HuH-7 (cell line): Measurements from ENCODE around the gene SRPK2.
"Not testable (repeated sequence)": the region's sequence is repeated elsewhere in the genome, so short reads cannot be mapped to it uniquely, and the experiment has no call there.

ENCODE experiments used
- DNase-seq: peaks from one replicate; pipeline ENCODE4 v3.0.0; 2011; ENCODE audit warnings: low spot score

Gene SRPK2

DNA sequence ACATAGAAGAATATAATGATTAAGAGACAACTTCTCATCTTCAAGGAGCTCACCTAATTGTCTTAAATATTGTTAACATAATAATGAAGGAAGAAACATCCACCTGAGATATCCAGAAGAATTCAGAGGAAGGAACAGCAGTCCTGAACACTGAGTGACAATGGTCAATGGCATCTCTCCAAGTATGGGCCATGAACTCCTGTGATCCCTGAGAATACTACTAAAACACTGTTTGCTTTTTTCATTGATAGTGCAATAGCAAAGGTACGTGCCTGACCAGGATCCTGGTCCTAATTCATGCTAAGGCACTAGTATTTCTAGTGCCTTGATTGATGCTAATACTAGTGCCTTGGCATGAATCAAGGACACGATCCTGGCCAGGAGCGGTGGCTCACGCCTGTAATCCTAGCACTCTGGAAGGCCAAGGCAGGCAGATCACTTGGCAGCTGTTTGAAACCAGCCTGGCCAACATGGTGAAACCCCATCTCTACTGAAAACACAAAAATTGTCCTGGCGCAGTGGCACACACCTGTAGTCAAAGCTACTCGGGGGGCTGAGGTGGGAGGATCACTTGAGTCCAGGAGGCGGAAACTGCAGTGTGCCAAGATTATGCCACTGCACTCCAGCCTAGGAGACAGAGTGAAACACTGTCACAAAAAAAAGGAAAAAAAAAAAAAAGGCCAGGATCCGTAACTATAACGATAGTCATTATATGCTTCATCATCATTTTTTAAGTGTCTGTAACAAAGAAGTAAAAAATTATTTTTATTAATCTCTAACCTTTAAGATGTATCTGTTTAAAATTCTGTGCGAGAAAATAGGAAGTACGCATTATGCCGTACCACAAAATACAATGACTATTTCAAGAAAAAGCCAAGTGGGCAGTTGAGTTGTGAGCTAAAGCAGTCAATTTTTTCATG lies 49.1 kb downstream of the SRPK2 start:
- DNase-seq = no peak

DNA sequence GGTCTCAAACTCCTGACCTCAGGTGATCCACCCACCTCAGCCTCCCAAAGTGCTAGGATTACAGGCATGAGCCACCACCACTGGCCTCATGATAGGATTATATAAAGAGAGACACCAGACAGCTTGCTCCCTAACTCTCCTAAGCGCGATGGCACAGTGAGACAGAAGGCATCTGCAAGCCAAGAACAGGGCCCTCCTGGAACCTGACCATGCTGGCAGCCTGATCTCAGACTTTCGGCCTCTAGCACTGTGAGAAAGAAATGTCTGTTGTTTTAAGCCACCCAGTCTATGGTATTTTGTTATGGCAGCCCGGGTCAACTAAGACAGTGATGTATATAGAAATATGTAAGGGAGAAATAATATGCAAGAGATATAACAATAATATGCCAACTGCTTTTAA lies 51.2 kb downstream of the SRPK2 start:
- DNase-seq = no peak

DNA sequence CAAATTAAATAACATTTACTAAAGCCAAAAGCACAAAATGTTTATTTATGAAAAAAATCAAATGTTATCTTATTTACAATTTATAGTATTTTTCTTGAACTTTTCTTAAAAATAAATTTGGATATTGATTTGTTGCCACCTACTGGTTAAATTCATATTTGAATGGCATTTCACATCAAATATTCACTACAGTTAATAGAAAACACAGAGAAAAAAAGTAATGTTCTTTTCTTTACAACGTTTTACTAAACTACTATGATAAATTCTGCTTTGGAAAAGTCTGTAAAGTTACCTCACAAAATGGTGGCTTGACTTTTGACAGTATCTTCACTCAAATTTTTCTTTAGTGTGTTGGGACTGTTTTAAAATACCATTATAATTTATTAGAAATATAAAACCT lies 52.7 kb downstream of the SRPK2 start:
- no peak for DNase-seq

DNA sequence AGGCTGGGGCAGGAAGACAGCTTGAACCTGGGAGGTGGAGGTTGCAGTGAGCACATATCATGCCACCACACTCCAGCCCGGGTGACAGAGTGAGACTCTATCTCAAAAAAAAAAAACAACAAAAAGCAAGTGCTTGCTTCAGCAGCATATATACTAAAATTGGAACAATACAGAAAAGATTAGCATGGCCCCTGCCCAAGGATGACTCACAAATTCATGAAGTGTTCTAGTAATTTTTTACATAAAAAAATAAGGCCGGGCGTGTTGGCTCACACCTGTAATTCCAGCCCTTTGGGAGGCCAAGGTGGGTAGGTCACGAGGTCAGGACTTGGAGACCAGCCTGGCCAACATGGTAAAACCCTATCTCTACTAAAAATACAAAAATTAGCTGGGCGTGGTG lies 56.1 kb downstream of the SRPK2 start:
- DNase-seq = not testable (repeated sequence)

DNA sequence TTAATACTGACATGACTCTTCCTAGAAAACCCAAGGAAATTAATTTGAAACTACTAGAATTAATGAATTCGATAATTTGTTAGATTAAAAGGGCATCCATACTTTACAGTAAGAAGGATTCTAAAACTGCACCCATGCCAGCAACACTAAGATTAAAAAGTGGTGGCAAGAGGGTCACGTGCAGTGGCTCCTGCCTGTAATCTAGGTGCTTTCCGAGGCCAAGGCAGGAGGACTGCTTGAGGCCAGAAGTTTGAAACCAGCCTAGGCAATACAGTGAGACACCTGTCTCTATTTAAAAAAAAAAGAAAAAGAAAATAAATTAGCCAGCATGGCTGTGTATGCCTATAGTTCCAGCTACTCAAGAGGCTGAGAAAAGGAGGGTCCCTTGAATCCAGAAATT lies 58.2 kb downstream of the SRPK2 start:
- DNase-seq = no peak

DNA sequence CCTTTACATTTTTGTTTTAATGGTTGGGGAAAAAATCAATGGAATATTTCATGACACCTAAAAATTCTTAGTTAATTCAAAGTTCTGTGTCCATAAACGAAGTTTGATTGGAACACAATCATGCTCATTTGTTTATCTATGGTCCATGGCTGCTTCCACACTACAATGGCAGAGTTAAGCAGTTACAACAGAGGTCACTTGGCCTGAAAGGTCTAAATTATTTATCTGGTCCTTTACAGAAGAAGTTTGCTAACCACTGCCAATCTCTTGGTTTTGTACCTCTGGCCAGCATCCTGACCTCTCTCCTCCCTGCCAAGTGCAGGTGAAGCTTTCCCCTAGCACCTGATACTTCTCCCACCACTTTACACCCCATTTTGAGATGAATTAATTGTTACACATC lies 61.5 kb downstream of the SRPK2 start:
- no peak for DNase-seq

DNA sequence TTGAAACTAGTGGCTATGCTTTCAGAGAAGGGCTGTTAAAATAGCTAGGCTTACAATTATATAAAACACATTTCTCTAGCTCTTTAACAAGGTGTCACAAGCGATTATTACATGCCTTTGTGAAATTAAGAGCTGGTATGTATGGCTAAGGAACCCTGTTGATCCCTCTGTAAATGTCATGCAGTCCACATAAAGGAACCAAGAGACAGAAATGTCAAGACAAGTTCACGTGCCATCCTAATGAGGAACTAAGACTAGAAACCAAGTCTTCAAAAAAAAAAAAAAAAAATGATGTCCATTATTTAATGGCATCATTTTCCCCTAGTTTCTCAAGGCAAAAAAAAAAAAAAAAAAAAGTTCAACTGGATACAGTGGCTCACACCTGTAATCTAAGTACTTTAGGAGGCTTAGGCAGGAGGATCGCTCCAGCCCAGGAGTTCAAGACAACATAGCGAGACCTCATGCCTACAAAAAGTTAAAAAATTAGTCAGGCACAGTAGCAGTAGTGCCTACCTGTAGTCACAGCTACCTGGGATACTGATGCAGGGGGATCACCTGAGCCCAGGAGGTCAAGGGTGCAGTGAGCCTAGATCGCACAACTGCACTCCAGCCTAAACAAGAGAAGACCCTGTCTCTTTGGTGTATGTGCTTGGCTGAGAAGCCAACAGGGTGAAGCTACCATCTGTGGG lies 63.4 kb downstream of the SRPK2 start:
- no peak for DNase-seq

DNA sequence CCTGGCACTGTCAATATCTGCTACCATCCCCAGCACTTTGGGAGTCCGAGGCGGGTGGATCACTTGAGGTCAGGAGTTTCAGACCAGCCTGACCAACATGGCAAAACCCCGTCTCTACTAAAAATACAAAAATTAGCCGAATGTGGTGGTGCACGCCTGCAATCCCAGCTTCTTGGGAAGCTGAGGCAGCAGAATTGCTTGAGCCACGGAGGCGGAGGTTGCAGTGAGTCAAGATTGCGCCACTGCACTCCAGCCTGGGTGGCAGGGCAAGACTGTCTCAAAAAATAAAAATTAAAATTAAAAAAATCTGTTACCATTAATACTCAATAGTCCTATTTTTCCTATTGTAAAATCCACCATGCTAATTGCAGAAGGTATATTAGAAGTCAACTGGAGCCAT lies 64.1 kb downstream of the SRPK2 start:
- DNase-seq = not testable (repeated sequence)

DNA sequence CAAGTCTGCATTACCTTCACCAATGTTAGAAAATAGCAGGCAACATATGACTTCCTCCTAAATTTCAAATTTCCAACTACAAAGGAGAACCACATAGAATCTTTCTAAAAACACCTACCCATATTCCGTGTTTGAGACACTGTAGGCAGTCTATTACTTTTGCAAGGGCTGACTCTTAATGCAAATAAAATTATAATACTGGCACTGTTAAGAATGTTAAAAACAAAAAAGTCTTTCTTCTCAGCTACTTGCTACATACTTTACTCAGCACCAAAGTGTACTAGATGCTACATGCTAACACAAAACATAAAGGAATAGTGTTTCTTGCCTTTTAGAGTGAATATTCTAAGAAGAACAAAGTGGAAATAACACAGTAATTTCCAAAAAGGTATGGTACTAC lies 65.4 kb downstream of the SRPK2 start:
- no peak for DNase-seq

DNA sequence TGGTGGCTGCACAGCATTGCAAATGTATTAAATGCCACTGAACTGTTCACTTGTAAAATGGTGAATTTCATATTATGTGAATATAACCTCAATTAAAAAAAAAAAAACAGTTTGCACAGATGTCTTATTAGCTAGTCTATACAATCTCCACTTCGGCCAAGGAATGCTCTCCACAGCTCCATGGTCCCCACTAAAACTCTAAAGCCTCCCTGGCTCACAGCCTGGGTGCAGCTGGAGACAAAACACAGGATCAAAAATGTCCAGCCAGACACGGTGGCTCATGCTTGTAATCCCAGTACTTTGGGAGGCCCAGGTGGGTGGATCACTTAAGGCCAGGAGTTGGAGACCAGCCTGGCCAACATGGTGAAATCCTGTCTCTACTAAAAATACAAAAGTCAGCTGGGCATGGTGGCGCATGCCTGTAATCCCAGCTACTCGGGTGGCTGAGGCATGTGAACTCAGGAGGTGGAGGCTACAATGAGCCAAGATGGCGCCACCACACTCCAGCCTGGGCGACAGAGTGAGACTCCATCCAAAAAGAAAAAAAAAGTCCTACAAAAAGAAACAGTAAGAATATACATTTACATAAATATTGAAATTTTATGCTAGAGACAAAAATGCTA lies 66.0 kb downstream of the SRPK2 start:
- no peak for DNase-seq

DNA sequence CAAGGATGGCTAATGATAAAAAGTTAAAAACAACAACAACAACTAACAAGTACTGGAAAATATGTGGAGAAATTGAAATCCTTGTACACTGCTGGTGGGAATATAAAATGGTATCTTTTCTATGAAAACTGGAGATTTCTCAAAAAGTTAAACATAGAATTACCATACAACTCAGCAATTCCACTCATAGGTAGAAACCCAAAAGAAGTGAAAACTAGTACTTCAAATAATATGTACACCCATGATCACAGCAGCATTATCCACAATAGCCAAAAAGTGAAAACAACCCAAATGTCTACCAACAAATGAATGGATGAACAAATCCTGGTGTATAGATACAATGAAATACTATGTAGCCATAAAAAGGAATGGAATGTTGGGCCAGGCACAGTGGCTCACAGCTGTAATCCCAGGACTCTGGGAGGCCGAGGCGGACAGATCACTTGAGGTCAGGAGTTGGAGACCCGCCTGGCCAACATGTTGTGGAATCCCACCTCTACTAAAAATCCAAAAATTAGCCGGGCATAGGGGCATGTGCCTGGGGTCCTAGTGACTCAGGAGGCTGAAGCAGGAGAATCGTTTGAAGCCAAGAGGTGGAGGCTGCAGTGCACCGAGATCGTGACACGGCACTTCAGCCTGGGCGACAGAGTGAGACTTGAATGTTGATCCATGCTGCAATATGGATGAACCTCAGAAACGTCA lies 66.8 kb downstream of the SRPK2 start:
- DNase-seq = no peak

DNA sequence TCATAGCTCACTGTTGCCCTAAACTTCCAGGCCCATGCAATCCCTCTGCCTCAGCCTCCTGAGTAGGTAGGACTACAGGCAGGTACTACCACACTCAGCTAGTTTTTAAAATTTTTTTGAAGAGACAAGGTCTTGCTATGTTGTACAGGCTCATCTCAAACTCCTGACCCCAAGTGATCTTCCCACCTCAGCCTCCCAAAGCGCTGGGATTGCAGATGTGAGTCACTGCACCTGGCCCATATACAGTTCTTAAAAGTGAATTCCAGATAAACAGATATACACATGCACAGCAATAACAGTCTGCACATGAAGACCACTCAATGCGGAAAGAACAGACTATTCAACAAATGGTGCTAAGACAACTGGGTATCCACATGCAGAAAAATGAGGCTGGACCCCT lies 67.8 kb downstream of the SRPK2 start:
- DNase-seq = no peak

DNA sequence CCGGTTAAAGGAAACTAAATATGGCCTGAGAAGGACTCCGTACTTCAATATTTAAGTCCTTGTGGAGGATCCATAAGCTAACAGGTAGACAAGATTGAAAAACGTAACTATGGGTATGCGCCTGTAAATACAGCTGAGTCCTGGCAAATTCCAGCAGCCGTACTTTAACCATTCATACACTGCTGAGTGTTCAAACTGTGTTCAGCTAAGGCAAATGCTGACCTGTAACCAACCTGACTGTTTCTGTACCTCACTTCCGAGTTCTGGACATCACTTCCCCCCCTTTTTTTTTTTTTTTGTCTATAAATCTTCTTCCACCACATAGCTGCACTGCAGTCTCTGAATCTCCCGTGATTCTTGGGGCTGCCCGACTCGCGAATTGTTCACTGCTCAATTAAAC lies 69.1 kb downstream of the SRPK2 start:
- no peak for DNase-seq

DNA sequence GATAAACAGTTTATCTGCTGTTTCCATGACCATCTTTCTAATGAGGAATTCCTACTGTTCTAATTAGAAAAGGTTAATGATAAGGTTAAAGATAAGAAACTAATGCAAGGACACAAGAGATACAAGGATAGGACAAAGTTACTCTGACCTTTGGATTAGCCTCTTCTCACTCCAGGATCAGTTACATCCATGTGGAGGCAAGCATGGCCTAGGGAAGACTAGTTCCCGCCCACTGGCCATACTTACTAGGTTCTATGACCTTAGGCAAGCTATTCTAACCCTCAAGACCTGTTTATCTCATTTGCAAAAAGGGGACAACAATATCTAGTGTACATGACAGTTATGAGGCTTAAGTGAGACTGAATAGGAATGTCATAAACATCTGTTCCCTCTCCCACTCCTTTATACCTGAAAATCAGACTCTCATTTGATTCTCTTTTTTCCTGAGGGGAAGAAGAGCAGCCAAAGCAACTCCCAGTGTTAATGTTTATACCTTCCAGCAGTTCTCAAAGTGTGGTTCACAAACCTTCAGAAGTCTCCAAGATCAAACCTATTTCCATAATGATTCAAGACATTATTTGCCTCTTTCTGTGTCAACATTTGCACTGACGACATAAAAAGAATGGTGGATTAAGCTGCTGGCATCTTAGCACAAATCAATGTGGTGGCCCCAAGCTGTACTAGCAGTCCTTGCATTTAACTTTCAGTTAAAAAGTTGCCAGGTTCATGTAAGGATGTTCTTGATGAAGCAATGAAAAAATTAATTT lies 72.0 kb downstream of the SRPK2 start:
- no peak for DNase-seq

DNA sequence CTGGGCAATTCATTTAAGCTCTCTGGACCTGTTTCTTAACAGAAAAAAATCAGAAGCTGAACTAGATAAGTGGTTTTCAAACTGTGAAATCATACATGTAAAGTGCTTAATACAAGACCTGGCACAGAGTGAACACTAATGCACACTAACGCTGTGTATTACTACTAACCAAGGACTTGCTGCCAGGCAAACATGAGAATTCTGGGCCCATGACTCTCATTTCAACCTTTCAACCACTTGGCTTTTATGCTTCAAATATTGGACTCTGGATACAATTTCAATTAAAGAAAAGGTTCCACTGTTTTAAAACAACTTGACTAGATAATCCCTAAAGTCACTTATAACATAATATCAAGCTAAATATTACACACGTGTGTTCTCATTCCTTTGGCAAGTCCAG lies 73.4 kb downstream of the SRPK2 start:
- DNase-seq = no peak

DNA sequence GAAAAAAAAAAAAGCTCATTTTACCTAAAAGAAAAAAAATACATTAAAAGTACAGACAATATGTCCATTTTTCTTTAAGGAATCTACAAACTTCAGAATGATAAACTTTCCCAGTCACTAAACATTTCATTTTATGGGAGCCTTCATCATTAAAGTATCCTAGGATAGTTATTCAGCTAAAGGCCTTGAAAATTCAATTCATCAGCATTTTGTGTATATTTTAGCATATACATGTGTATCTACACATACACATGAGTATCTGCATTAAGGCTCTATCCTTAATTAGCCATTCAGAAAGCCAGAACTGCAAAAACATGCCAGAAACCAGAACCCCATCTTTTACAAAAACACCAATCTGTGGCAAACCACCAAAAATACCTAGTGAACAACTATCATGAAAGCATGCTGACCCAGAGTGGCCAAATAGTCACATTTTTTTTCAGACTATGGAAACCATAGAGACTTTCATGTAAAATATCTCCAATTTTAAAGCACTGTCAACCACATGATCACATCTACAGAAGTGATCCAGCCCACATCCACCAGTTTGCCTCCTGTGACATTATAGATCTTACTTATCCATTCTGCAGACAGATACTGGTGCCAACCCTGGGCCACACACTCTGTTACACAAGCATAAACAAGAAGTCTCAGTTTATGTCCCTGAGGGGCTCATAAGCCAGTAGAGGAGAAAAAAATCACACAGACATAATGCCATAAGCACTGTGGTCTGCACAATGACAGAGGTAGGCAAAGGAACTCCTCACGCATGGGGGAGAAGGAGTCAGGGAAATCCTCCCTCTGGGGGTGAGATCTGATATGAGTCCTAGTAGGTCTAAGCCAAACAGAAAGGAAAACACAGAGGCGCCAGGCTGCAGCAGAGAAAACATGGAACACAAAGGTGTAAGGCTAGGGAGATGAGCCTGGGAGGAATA lies 79.2 kb downstream of the SRPK2 start:
- no peak for DNase-seq

DNA sequence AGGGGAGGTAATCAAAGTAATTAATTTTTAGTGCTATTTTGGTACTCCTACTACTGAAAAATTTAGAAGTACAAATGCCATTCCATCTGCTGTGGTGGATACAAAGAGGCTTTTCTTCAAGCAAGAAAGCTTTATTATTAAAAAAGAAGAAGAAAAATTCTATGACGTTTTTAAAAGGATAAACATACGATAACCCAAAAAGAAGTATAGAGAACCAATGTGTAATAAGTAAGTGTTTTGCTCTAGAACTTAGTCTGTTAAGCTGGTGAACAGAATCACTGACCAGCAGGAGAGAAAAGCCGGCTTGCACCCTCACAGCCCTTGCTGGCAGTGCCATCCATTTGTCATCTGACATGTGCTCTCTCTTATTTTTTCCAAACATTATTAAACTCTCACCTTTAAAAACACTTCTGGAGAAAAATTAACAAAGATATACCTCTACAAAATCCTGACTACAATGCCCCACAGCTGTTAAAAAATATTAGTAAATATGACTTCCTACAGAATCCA lies 81.5 kb downstream of the SRPK2 start:
- no peak for DNase-seq

DNA sequence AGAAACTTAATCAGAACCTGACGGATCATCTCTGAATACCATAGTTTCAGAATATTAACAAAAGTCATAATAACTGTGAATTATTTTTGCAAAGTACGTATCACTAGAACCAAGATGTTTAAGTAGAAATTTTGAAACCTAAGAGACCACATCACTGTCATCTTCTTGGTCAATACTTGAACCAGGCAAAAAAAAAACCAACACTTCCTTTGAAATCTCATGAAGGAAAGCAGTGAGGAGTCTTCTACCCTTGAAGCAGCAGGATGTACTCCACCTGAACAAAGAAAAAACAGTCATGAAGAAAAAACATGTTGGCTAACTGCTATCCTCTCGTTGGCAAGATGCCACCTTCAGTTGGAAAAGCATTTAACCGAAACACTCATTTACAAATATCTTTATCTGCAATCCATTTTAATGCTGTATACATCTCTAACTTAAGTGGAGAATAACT lies 82.4 kb downstream of the SRPK2 start:
- DNase-seq = no peak

DNA sequence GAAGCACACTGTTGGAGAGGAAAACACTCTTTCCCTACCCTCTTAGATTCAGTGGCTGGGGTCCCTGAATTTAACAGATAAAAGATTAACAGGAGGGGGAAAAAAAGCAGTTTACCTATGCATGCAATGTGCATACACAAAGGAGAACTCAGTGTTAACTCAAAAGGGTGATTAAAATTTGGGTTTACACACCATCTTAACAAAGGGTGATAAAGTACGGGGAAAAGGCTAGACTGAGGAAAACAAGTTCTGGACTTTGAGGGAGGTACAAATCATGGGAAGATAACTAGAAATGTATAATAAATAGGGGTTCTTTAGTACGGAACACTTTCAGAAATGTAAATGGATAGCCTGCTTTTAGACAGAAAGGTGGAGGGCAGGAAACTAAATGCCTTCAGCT lies 83.1 kb downstream of the SRPK2 start:
- no peak for DNase-seq
